Body of pancreas (tissue), 4 donors: ENCODE measurements around the gene FAM151A. TPM values are rescaled to one million over a fixed set of nuclear protein-coding genes. Genes with fewer than 3 reads are reported as not detected.

Experiments
- ATAC-seq: fragments of 150-250 bp; one replicate; pipeline ENCODE4 v1.9.1; 2016
- DNase-seq, 4 donors: peaks; one replicate each; pipeline ENCODE4 v3.0.0-alpha.2; 2019
- H3K27ac ChIP-seq, 4 donors: fragments of 200-600 bp; sonication (generic); 1 replicate in 3 of 4; 2 replicates in 1 of 4; pipeline versions ENCODE4 v1.5.1 to v1.6.1; 2016 to 2019; ENCODE audit warnings: mild to moderate bottlenecking in 1 of 4, mixed read lengths in 1 of 4, moderate library complexity in 1 of 4
- H3K27me3 ChIP-seq, 2 donors: fragments of 200-600 bp; sonication (generic); one replicate each; pipeline ENCODE4 v1.6.0; 2016; ENCODE audit warnings: mild to moderate bottlenecking in 1 of 2
- H3K36me3 ChIP-seq, 2 donors: fragments of 200-600 bp; sonication (generic); replicated peaks in 1 of 2; 2 replicates each; pipeline ENCODE4 v1.5.1; 2016; ENCODE audit warnings: low read depth in 2 of 2; ENCODE audit not compliant: insufficient read depth in 1 of 2
- H3K4me1 ChIP-seq: fragments of 200-600 bp; sonication (generic); one replicate; pipeline ENCODE4 v1.6.0; 2016
- H3K4me3 ChIP-seq, 2 donors: fragments of 200-600 bp; sonication (generic); 1 replicate in 1 of 2; 2 replicates in 1 of 2; pipeline ENCODE4 v1.5.1; 2016 to 2019
- H3K9me3 ChIP-seq, 3 donors: fragments of 200-600 bp; sonication (generic); 1 replicate in 2 of 3; 2 replicates in 1 of 3; pipeline ENCODE4 v1.5.1; 2016
- CTCF ChIP-seq, 7 experiments: fragments of 450-650 bp in 4 of 7; fragments of 200-600 bp in 3 of 7; sonication (generic) in 3 of 7; IDR thresholded peaks; one replicate each; pipeline ENCODE4 v1.5.1; 2016 to 2019; ENCODE audit warnings: antibody characterized with exemption in 7 of 7
- POLR2A ChIP-seq, 3 donors: fragments of 450-650 bp; IDR thresholded peaks; one replicate each; pipeline ENCODE4 v1.6.1; 2016; ENCODE audit warnings: antibody characterized with exemption in 3 of 3, mild to moderate bottlenecking in 2 of 3
- WGBS, 2 donors: methylation state at CpG; one replicate each; pipeline ENCODE4 v1.1.5; 2017; 5-methylcytosine and 5-hydroxymethylcytosine counted together
- intact Hi-C: fragments of 100-400 bp; cut with DNase I; formaldehyde crosslinking; loops from one replicate; pipeline ENCODE4 v1.15.1; 2023
- total RNA-seq, 2 donors: library from RNA; depleted of rRNA; stranded (reverse); fragments of >200 nt; gene quantifications; one replicate each; pipeline ENCODE4 v1.1.0, GENCODE V29; 2016

Gene FAM151A
- total RNA-seq, 2 donors from 2014 or later = not detected

- intact Hi-C loops = no loop called here
- no peak overlapping the region for H3K27ac ChIP-seq
- WGBS, 2 donors = 86 to 91% methylated on average over 13 of the region's 13 CpGs
- no peaks in the 10 kb centered on the region for H3K9me3 ChIP-seq
- H3K4me1 ChIP-seq = peaks cover 7% of the 10 kb centered on the region
- no peaks in the 10 kb centered on the region for H3K36me3 ChIP-seq
- no peaks in the 10 kb centered on the region for H3K27me3 ChIP-seq
- DNase-seq (no peak), ATAC-seq (no peak)
- no peak for TF ChIP-seq CTCF (IDR thresholded peaks at IDR 0.05)
- TF ChIP-seq POLR2A (IDR thresholded peaks at IDR 0.05) = no peak
- no peak overlapping the region for H3K4me3 ChIP-seq
Observed at GRCh38 chr1:54599211-54599823, 24.0 kb downstream of the FAM151A start.

DNA sequence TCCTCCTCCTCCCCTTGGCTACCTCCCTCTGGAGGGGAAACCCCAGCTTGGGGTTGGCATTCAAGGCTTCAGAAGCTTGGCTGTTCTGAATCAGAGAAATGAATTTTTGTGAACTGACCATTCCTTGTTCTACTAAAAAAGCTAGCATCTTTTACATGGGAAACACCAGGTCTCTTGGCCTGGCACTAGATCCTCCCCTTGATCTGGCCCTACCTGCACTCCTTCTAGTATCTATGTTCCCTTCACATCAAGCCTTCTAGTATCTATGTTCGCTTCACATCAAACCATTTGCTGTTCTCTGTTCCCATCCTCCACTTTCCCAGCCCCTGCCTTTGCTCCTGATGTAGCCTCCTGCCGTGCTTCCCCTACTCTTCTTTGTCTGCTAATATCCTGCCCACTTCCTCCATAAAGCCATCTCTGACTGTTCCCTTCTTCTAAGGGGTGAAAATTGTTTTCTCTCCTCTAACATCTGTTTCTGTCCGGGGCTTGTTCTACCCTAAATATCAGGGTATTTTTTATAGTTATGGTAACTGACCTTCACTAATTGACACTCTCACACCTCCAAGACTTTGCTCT is 25.8 kb downstream of the FAM151A start:
- intact Hi-C loops = no loop called here
- Histone ChIP-seq H3K27me3 (no peaks in the 10 kb centered on the region), H3K36me3 (no peaks in the 10 kb centered on the region), H3K4me1 (peaks cover 7% of the 10 kb centered on the region), H3K4me3 (no peak overlapping the region), H3K9me3 (no peaks in the 10 kb centered on the region), H3K27ac (no peak overlapping the region)
- TF ChIP-seq CTCF (IDR thresholded peaks at IDR 0.05) (no peak), POLR2A (IDR thresholded peaks at IDR 0.05) (no peak)
- ATAC-seq (no peak), DNase-seq (no peak)
- 88 to 89% methylated on average over 3 of the region's 3 CpGs for WGBS, 2 donors

DNA sequence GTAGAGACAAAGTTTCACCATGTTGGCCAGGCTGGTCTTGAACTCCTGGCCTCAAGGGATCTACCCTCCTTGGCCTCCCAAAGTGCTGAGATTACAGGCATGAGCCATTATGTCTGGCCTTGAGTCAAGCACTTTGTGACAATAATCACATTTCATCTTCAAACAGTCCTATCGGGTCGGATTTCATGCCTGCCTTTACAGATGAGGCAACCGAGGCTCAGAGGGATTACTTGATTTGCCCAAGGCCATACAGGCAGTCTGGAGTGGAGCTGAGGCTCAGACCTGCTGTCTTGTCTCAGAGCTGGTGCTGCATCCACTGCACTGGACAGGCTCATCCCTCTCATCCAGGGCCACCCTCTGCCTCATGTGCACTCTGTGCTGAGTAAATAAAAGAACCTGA is 26.6 kb downstream of the FAM151A start:
- Histone ChIP-seq H3K36me3 (no peaks in the 10 kb centered on the region), H3K27ac (no peak overlapping the region), H3K4me1 (peaks cover 7% of the 10 kb centered on the region), H3K9me3 (no peaks in the 10 kb centered on the region), H3K27me3 (no peaks in the 10 kb centered on the region), H3K4me3 (no peak overlapping the region)
- DNase-seq (no peak), ATAC-seq (no peak)
- intact Hi-C loops = no loop called here
- WGBS, 2 donors = 69 to 93% methylated on average over 3 of the region's 3 CpGs
- TF ChIP-seq CTCF (IDR thresholded peaks at IDR 0.05) = no peak
- no peak for TF ChIP-seq POLR2A (IDR thresholded peaks at IDR 0.05)

DNA sequence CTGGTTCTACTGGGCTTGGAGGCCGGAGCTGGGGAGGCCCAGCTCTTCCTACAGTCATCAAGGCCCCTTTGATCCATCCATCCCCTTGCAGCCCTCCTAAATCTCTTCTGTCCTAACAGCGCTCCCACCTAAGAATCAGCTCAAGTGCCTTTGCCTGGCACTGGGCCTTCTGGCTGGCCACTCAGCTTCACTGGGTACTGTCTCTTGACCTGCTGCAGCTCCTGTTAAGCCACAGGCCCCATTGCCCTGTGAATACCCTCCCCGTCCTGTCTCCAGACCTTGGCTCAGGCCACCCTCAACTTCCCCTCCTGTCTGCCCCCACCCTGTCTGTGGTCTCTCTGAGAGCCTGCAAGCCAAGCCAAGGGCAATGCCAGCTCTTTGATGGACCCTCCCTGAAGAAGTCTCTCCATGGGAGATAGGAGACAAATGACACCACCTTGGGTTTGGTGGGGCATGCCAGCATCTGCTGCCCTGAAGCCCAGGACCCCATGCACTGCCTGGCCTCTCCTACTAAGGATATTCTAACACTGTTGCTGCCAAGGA is 27.3 kb downstream of the FAM151A start:
- no peaks in the 10 kb centered on the region for H3K27me3 ChIP-seq
- H3K36me3 ChIP-seq = no peaks in the 10 kb centered on the region
- WGBS, 2 donors = 88 to 93% methylated on average over 3 of the region's 3 CpGs
- H3K4me3 ChIP-seq = no peak overlapping the region
- TF ChIP-seq POLR2A (IDR thresholded peaks at IDR 0.05) (no peak), CTCF (IDR thresholded peaks at IDR 0.05) (no peak)
- no peaks in the 10 kb centered on the region for H3K9me3 ChIP-seq
- DNase-seq (no peak), ATAC-seq (no peak)
- no peak overlapping the region for H3K27ac ChIP-seq
- peaks cover 7% of the 10 kb centered on the region for H3K4me1 ChIP-seq
- intact Hi-C loops = no loop called here

- Histone ChIP-seq H3K4me3 (no peak overlapping the region), H3K4me1 (peaks cover 7% of the 10 kb centered on the region), H3K27ac (no peak overlapping the region), H3K27me3 (no peaks in the 10 kb centered on the region), H3K36me3 (no peaks in the 10 kb centered on the region), H3K9me3 (no peaks in the 10 kb centered on the region)
- TF ChIP-seq CTCF (IDR thresholded peaks at IDR 0.05) = no peak
- TF ChIP-seq POLR2A (IDR thresholded peaks at IDR 0.05) = no peak
- WGBS, 2 donors = 63 to 93% methylated on average over 1 to 16 of the region's 16 CpGs
- intact Hi-C loops = no loop called here
- ATAC-seq (no peak), DNase-seq (no peak)
Observed at GRCh38 chr1:54594463-54594862, 28.9 kb downstream of the FAM151A start.
